GM20431 (cell line): ENCODE measurements around the gene NMRAL1.

Source experiments
- in situ Hi-C: fragments of 300-500 bp; cut with MseI, MboI; formaldehyde crosslinking; loops from one replicate; pipeline ENCODE4 v1.15.0; 2020; ENCODE audit warnings: low sequenced_read_pairs; ENCODE audit not compliant: unreplicated experiment

The NMRAL1 gene

DNA sequence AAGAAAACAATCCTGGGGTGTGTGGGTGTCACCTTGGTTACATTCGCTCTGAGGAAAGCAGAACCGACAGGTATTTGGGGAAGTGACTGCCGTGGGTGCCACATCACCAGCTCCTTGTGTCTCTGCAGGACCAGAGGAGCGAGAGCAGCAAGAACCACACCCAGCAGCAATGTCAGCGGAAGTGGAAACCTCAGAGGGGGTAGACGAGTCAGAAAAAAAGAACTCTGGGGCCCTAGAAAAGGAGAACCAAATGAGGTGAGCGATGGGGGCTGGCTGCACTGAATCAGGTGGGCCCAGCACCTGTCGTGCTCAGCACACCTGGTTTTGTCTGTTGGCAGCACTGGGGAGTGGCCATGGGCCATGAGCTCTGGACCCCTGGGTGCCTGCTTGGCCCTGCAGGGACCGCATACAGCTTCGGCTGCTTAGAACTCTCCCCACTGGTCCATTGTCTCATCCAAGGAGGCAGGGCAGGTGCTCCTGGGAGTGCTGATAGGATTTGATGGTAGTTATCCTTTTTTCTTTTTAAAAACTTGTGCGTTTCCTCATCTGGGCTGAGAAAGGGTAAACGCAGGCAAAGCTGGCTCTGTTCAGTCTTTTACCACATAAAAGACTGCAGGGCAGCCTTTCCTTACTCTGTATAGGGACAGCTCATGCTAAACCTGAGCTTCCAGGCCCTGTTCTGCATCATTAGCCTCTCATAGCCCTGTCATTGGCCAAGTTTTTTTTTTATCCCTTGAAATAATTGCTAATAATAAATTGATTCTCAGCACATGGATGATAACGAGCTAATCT is 31.1 kb upstream of the NMRAL1 start:
- in situ Hi-C loops, result no loop called here

DNA sequence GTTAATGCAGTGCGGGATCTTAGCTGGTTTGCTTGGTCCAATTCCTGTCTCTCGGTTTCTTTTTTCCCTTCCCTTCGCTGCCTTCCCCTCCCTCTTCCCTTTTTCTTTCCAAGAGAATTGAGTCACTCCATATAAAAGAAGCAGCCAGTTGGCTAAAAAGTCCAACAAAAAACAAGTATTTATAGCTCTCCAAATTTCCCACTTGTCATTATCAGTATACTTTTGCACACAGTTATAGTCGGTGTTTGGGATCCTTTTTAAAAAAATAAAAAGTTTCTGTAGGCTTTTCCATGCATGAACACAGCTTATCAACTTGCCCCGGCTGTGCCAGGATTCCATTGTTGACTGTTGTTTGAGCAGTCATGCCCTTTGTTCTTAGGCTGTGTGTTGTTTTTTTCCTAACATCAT is 26.6 kb upstream of the NMRAL1 start:
- in situ Hi-C loops, result no loop called here

DNA sequence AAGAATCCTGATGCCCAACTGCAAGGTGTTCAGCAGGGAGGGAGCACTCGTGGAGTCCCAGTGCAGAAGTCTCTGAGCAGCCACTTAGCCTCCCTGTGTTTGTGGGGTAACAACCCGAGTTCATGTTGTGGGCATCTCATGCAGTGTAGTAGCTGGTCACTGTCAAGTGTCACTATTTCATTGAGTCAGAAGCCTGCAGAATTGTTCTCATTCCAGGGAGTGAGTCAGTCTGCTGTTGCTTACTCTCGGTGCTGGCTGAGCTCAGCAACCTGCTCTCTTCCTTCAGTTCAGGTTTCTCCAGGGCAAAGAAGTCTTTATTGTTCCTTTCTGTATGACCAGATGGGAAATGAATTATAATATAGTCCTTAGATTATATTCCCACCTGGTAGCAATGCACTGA is 25.8 kb upstream of the NMRAL1 start:
- in situ Hi-C loops, result no loop called here

DNA sequence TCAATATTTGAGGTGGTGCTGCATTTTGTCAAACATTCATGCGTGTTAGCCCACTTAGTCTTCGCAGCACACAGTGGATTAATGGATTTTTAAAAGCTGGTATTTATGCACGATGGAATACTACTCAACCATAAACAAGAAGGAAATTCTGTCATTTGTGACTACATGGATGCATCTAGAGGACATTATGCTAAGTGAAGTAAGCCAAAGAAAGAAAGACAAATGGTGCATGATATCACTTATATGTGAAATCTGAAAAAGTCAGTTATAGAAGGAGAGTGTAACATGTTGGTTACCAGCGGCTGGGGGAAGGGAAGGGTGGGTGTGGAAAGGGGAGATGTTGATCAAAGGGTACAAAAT is 24.8 kb upstream of the NMRAL1 start:
- in situ Hi-C loops, result no loop called here

DNA sequence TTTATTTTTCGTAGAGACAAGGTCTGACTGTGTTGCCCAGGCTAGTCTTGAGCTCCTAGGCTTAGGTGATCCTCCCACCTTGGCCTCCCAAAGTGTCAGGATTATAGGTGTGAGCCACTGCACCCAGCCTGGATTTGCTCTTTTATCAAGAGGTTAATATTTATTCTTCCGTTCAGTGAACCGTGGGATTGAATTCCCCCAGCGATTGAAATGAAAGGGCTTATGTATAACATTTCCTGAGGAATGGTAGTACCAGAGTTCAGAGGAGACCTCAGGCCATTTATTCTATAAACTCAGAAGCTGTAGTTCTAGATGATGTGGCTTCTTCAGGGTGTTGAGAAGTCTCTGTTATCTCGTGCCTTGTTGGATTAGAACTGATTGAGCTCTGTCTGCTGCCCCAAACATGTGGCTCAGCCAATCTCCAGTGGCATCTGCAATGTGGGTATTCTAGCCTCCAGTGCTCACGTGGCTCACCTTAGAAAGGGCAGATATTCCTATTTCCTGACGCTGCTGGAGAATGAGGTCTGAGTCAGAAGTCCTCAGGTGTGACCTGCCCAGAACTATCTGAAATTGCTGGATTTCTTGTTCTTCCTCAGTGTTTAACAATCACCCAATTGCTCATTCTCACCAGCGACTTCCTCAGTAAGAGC is 24.2 kb upstream of the NMRAL1 start:
- in situ Hi-C loops, result no loop called here

DNA sequence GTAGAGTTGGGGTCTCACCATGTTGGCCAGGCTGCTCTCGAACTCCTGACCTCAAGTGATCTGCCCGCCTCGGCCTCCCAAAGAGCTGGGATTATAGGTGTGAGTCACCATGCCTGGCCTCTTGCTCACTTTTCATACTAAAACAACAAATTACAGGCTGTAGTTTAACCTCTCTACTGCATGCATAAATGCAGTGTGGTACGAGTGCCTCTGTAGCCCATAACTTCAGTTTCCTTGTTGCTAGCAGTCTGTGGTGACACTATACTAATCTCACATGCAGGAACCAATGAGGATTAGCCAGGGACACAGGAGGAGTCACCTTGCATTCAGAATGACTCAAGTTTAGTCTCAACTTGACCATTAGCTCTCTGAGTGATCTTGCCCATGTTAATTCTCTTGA is 21.9 kb upstream of the NMRAL1 start:
- in situ Hi-C loops, result no loop called here

DNA sequence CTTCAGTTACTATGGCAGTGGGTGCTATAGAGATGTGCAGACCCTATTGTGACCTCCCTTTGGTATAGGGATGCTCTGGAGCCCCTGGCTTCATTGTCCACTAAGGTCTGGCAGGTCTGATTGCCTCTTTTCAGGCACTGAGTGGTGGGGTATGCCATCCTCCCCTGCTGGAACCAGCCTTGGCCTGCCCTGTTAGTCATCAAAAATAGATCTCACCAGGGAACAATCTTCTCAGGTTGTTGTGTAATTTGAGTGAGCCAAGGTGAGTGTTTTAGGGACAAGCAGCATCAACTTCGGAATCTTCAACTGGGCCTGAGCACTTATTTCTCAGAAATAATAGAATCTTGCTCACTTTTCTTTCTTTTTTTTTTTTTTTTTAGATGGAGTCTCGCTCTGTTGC is 21.3 kb upstream of the NMRAL1 start:
- in situ Hi-C loops, result no loop called here

DNA sequence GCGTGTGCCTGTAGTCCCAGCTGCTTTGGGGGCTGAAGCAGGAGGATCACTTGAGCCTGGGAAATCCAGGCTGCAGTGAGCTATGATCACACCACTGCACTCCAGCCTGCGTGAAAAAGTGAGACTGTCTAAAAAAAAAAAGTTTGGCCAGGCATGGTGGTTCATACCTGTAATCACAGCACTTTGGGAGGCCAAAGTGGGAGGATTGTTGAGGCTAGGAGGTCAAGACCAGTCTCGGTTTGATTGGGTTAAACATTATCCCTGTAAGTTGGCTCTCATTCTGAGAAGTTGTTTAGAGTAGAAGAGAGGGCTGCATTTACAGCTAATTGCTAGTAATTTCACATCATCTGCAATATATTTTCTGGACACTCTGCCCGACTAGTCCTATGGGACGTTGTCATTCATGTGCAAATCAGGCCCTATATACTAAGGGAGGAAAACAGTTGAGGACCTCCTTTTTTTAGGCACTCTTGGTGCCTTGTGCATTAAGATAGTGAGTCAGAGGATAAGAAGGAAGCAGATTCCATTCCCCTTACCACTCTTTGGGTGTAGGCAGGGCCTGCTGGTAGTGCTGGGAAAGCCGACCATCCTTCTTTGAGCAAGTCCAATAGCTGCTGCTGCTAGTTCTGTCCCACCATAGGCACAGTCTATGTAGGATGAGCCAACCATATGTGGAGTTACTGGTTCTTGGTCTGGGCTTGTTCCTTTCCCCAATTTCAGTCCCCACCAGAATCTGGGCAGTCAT is 20.5 kb upstream of the NMRAL1 start:
- in situ Hi-C loops, result no loop called here

DNA sequence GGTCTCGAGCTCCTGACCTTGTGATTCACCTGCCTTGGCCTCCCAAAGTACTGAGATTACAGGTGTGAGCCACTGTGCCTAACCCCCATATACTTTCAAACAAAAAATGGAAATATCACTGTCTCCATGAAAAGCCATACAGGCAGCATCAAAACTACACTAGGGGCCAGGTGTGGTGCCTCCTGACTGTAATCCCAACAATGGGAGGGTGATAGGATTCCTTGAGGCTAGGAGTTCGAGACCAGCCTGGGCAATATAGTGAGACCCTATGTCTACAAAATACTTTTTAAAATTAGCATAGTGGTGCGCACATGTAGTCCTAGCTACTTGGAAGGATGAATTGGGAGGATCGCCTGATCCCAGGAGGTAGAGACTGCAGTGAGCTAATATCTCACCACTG is 17.5 kb upstream of the NMRAL1 start:
- in situ Hi-C loops, result no loop called here

DNA sequence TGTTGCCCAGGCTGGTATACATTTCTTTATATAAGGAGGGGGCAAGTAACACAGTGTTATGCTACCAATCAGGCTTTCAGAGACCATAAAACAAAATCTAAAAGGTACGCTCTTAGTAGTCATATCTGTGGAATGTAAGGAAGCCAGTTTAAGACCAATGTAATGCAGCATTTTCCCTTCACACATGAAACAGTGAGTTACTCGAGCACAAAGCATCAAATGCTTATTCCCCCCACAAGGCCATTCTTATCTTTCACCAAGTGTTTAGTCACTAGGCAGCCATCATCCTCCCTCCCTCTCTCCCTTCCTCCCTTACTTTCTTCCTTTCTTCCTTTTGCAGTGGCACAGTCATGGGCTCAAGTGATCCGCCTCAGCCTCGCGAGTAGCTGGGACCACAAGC is 14.6 kb upstream of the NMRAL1 start:
- in situ Hi-C loops, result no loop called here

DNA sequence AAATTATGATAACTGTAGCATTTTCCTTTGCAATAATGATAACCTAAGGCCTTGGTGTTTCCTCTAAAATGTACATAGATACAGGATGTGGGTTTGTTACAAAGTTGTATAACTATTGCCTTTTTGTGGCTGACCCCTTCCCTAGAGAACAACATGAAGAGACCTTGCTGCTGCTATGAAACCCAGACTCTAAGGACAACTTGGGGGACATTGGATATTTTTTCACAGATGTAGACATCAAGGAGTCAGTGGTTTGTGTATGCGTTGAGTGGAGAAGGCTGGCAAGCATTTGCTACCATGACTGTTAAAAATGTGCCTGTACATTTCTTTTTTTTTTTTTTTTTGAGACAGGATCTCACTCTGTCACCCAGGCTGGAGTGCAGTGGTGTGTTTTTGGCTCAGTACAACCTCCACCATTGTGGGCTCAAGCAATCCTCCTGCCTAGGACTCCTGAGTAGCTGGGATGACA is 14.1 kb upstream of the NMRAL1 start:
- in situ Hi-C loops, result no loop called here

DNA sequence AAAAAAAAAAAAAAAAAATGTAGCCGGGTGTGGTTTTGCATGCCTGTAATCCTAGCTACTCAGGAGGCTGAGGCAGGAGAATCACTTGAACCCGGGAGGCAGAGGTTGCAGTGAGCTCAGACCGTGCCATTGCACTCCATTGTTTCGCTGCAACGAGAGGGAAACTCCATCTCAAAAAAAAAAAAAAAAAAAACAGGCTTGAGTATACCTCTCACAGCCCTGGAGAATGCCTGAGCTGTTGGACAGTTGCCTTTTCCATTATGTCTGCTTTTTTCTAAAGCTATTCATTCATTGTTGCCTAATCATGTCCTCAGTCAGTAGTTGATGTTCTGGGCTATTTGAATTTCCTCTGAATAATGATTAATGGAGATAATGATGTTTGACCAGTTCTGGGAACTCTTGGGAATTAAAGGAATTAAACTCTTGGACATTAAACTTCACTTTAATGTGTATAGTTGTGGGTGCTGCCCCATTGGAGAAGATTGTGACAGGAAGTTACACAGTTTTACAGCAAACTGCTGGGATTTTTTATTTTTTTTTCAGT is 13.6 kb upstream of the NMRAL1 start:
- in situ Hi-C loops, result no loop called here

DNA sequence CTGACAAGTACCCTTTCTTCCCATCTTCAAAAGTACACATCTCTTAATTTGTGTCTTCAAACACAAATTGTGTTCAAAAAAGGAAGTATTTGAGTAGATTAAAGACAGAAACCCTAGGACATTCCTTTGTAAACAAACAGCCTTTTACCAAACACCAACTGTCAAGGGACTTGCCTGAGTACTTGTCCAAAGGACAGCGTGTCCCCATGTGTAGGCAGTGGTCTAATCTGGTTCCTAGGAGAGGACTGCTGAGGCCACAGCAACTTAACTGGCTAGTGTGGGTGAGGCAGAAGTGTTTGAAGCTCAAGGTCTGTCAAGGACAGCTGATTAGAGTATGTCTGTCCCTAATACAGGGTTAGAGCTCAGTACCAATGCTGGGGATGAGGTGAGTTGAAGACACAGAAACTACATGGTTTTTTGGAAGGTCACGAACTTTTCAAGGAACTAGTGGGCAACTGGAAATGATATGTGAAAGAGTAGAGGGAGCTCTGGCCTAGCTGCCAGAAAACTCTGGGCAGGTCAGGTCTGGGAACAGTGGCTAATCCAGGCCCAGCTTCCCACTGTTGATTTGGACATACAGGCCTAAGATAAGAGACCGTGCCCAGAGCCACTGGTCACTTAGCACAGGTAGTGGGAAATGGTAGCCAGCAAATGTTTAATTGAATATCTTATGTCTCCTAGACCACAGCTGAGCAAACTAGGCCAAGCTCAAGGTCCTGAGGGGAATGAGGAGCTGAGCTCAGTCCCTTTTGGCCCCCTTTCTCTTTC is 11.9 kb upstream of the NMRAL1 start:
- in situ Hi-C loops, result no loop called here

DNA sequence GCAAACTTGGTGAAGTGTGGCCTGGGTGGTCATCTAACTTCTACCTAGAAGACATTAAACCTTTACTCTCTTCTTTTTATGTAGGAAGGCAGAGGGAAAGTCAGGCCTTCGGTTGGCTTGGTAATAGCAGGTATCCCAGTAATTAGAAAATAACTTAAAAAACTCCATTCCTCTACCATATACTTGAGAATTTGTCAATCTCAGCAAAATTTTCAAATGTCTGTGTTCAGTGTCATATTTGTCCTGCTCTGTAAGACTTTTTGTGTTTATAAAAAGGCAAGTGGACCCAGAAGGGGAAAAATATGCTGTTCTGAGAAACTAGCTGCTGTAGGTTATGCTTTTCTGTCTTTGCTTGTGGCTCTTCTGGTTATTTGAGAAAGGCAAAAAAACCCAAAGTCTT is 7.5 kb upstream of the NMRAL1 start:
- in situ Hi-C loops, result no loop called here

DNA sequence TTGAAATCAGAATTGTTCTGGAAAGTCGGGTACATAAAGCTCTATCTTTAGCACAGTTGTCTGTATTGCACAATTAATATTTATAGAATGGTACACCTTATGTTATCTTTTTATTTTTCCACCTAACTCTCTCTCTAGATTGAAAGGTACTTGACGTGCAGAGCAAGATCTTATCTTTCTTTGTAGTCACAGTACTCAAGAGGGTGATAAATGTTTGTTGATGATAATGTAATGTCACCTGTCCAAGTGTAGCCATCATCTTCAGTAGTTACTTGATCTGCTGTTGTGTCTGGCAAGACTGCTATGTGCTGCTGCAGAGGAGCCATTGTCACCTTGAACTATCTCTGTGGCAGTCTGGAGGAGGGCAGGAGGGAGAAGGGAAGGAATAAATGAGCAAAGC is 7.1 kb upstream of the NMRAL1 start:
- in situ Hi-C loops, result no loop called here

DNA sequence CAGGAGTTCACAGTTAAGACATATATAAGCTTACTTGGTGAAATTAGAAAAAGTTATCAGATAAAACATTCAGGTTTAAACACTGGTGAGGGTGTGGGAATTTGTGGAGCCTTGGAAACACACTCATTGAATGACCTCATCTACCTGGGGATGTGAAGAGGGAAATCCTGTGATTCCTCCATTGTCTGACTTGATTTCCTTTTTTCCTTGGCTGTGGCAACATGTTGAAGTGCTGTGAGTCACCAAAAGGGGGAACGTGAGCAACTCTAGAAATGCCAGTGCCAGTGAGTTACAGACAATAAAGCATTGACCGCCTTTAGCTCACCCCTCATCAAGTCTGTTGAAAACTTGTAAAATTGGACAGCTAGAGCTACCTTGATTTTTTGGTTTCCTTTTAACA is 3.5 kb upstream of the NMRAL1 start:
- in situ Hi-C loops, result no loop called here

DNA sequence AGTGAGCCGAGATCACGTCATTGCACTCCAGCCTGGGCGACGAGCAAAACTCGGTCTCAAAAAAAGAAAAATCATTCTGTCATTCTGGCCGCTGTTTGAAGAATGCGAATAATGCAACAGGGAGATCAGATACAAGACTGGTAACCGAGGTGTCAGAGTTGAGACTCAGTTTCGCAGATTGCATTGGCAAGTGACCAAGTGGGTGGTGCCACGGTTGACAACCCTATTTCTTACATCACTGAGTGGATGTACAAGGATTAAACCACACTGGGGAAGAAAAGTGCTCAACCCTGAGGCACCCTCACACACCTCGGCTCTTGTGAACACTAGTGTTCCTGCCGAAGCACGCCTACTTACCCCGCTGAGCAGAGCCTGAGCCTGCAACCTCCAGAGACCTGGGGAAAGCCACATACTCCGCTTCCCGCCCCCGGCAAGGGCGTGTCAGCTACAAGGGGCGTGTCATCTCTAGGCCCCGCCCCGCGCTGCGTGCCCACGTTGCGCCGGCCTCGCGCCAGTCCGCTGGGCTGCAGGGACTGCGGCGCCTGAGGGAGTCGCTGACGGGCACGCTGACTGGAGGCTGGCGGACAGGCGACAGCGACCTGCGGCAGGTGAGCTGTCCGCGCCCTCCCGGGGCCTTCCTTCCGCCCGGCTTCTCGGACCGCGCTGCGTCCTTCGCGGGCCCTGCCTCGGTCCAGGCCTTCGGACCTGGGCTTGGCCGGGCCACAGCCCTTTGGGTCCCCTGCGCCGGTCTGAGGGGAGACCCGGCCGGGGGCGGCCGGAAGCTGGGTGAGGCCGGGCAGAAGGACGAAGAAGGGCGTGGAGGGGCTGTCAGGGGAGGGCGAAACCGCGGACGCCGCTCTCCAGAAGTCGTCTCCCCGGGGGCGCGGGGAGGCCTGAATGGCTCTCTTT is 1.7 kb upstream of the NMRAL1 start, which contains the start of gene HMOX2:
Gene HMOX2, plus strand, starts transcription at position 519 of the 909 bp plus-strand sequence. CDS start 29,127 bp downstream, outside the sequence.
- in situ Hi-C loops, result no loop called here

DNA sequence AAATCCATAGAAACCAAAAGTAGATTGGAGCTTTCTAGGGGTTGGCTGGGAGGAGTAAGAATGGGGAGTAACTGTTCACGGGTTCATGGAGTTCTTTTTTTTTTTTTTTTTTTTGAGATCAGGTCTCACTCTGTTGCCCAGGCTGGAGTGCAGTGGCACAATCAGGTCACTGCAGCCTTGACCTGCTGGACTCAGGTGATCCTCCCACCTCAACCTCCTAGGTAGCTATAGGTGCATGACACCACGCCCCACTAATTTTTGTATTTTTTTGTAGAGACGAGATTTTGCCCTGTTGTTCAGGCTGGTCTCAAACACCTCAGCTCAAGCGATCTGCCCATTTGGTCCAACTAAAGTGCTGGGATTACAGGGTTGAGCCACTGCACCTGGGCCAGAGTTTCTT is 1.5 kb downstream of the NMRAL1 start:
- in situ Hi-C loops, result no loop called here

DNA sequence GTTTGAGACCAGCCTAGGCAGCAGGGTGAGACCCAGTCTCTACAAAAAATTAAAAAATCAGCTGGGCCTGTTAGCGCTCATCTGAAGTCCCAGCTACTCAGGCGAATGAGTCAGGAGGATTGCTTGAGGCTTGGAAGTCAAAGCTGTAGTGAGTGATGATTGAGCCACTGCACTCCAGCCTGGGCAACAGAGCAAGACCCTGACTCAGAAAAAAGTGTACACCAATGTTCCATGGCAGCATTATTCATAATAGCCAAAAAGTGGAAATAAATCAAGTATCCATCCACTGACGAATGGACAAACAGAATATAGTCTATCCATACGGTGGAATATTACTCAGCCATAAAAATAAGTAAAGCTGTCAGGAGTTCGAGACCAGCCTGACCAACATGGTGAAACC is 2.6 kb downstream of the NMRAL1 start:
- in situ Hi-C loops, result no loop called here
